Transverse colon (tissue), 4 donors: ENCODE results near the gene JMJD4. TPM values are rescaled to one million over a fixed set of nuclear protein-coding genes. Genes with fewer than 3 reads are reported as not detected.

Experiments used
- DNase-seq: peaks from one replicate; pipeline ENCODE4 v3.0.0-alpha.2; 2019
- H3K27ac ChIP-seq, 4 donors: fragments of 200-600 bp; sonication (generic); 2 replicates each; pipeline ENCODE4 v1.5.1; 2016 to 2018; ENCODE audit warnings: inconsistent platforms in 4 of 4
- H3K27me3 ChIP-seq: fragments of 200-600 bp; sonication (generic); 2 replicates; pipeline ENCODE4 v1.5.1; 2017; ENCODE audit warnings: inconsistent platforms
- H3K36me3 ChIP-seq, 4 donors: fragments of 200-600 bp; sonication (generic); 2 replicates each; pipeline ENCODE4 v1.5.1; 2017 to 2019; ENCODE audit warnings: inconsistent platforms in 4 of 4
- H3K4me1 ChIP-seq, 4 donors: fragments of 200-600 bp; sonication (generic); 2 replicates each; pipeline ENCODE4 v1.5.1; 2017 to 2020; ENCODE audit warnings: inconsistent platforms in 4 of 4
- H3K4me3 ChIP-seq, 4 donors: fragments of 200-600 bp; sonication (generic); 1 replicate in 1 of 4; 2 replicates in 3 of 4; pipeline versions ENCODE4 v1.5.1 to v1.6.1; 2017 to 2019; ENCODE audit warnings: inconsistent platforms in 4 of 4
- H3K9me3 ChIP-seq, 2 donors: fragments of 200-600 bp; sonication (generic); 2 replicates each; pipeline ENCODE4 v1.5.1; 2017 to 2019; ENCODE audit warnings: inconsistent platforms in 2 of 2
- CTCF ChIP-seq, 5 experiments: fragments of 200-600 bp in 3 of 5; fragments of 450-650 bp in 2 of 5; sonication (generic) in 3 of 5; IDR thresholded peaks; 1 replicate in 2 of 5; 2 replicates in 3 of 5; pipeline ENCODE4 v1.5.1; 2016 to 2017; ENCODE audit warnings: antibody characterized with exemption in 5 of 5, inconsistent platforms in 3 of 5, mild to moderate bottlenecking in 2 of 5, moderate library complexity in 1 of 5
- EP300 ChIP-seq: sonication (generic); formaldehyde crosslinking; IDR thresholded peaks from one replicate; pipeline ENCODE4 v1.6.1; 2017; ENCODE audit warnings: antibody characterized with exemption, low read depth
- POLR2A ChIP-seq: fragments of 450-650 bp; IDR thresholded peaks from one replicate; pipeline ENCODE4 v1.6.1; 2016; ENCODE audit warnings: antibody characterized with exemption, mild to moderate bottlenecking, moderate library complexity
- POLR2AphosphoS5 ChIP-seq, 3 donors: sonication (generic); formaldehyde crosslinking; IDR thresholded peaks; one replicate each; pipeline ENCODE4 v1.6.1; 2016; ENCODE audit warnings: antibody characterized with exemption in 3 of 3
- WGBS, 2 donors: methylation state at CpG; one replicate each; pipeline ENCODE4 v1.1.5; 2018; ENCODE audit warnings: low coverage in 1 of 2; 5-methylcytosine and 5-hydroxymethylcytosine counted together
- in situ Hi-C, 4 donors: fragments of 200-750 bp; cut with MboI; loops; one replicate each; pipeline versions ENCODE4 v1.15.0 to v1.15.1; 2017; ENCODE audit warnings: low sequenced_read_pairs in 3 of 4, low pct_ligation_motif_present in 1 of 4, low pct_unique_long_range_greater_than_20kb in 1 of 4
- intact Hi-C: fragments of 100-400 bp; cut with DNase I; formaldehyde crosslinking; loops from one replicate; pipeline ENCODE4 v1.15.1; 2023; ENCODE audit warnings: low total_unique reads
- total RNA-seq, 4 donors: library from RNA; depleted of rRNA; stranded (reverse); fragments of >200 nt; gene quantifications; one replicate each; pipeline ENCODE4 v1.1.0, GENCODE V29; 2016

Gene JMJD4
- total RNA-seq, 4 donors from 2014 or later = 6.8 to 52.7 (median 19.8) TPM

- intact Hi-C loops = no loop called here
- peaks cover 0 to 4% (median 0%) of the 10 kb centered on the region in 4 donors for H3K4me1 ChIP-seq
- H3K27ac ChIP-seq = peak overlapping the region in 3 of 4 donors; percentile 50 to 74 (median 67)
- no peaks in the 10 kb centered on the region for H3K9me3 ChIP-seq
- H3K36me3 ChIP-seq = no peaks in the 10 kb centered on the region
- no peak overlapping the region for H3K4me3 ChIP-seq
- no peaks in the 10 kb centered on the region for H3K27me3 ChIP-seq
- in situ Hi-C loops = loop anchor here in 1 of 4 donors (25.0 kb wide), 1 partner anchor 162 kb away; the partner anchor contains the start of gene WNT9A
- 67 to 78% methylated on average over 9 to 30 of the region's 42 CpGs for WGBS, 2 donors
- TF ChIP-seq POLR2AphosphoS5 (IDR thresholded peaks at IDR 0.05) (peak in 2 of 3 donors; percentile 4 to 32), CTCF (IDR thresholded peaks at IDR 0.05) (no peak), EP300 (no peak)
- DNase-seq = no peak
Observed at GRCh38 chr1:227774821-227775661, 39.9 kb upstream of the JMJD4 start.

DNA sequence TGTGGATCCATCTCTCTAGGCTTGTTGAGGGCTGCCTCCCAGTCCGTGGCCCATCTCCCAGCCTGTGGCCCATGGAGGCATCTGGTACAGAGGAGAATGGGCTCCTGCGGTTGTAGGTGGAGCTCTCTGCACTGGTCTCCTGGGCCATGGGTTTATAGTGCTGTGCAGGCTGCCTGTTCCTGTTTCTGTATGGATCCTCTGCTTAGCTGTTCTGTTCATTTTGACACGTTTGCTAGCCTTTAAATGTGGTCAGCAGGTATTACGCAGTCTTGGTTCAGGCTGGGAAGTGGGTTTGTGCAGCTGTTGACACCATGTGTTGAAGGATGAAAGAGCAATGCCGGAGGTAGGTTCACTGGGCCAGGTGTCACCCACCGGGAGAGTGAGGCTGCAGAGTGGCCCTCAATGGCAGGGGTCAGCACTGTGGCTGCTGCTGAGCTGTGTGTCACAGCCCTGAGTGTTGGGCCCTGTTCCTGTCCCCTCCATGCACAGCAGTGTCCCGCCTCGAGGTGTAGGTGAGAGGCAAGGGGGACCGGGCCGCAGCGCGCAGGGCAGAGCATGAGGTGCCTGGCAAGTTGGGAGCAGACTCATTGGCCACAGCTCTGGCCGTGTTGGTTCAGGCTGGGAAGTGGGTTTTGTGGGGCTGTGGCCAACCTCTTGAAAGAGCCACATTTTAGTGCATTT, 39.1 kb upstream of the JMJD4 start:
- Histone ChIP-seq H3K27ac (peak overlapping the region in 1 of 4 donors; percentile 67), H3K27me3 (no peaks in the 10 kb centered on the region), H3K9me3 (no peaks in the 10 kb centered on the region), H3K36me3 (no peaks in the 10 kb centered on the region), H3K4me3 (no peak overlapping the region), H3K4me1 (peaks cover 0 to 4% (median 0%) of the 10 kb centered on the region in 4 donors)
- in situ Hi-C loops (loop anchor here in 1 of 4 donors (25.0 kb wide), 1 partner anchor 163 kb away; the partner anchor contains the start of gene WNT9A), intact Hi-C loops (no loop called here)
- 85% methylated on average over 13 of the region's 13 CpGs; no CpG with 5 or more reads in 1 of the 2 donors for WGBS, 2 donors
- TF ChIP-seq POLR2A = no peak
- TF ChIP-seq EP300 = no peak
- no peak for TF ChIP-seq POLR2AphosphoS5 (IDR thresholded peaks at IDR 0.05)
- TF ChIP-seq CTCF (IDR thresholded peaks at IDR 0.05) = no peak
- no peak for DNase-seq

GRCh38 chr1:227773558-227773957, 38.5 kb upstream of the JMJD4 start:
- Histone ChIP-seq H3K36me3 (no peaks in the 10 kb centered on the region), H3K9me3 (no peaks in the 10 kb centered on the region), H3K27me3 (no peaks in the 10 kb centered on the region), H3K4me3 (no peak overlapping the region), H3K27ac (no peak overlapping the region), H3K4me1 (peaks cover 0 to 4% (median 0%) of the 10 kb centered on the region in 4 donors)
- TF ChIP-seq POLR2AphosphoS5 (IDR thresholded peaks at IDR 0.05) (no peak), POLR2A (no peak), CTCF (IDR thresholded peaks at IDR 0.05) (no peak), EP300 (no peak)
- 93% methylated on average over 15 of the region's 15 CpGs; no CpG with 5 or more reads in 1 of the 2 donors for WGBS, 2 donors
- intact Hi-C loops (no loop called here), in situ Hi-C loops (loop anchor here in 1 of 4 donors (25.0 kb wide), 1 partner anchor 164 kb away; the partner anchor contains the start of gene WNT9A)
- no peak for DNase-seq

DNA sequence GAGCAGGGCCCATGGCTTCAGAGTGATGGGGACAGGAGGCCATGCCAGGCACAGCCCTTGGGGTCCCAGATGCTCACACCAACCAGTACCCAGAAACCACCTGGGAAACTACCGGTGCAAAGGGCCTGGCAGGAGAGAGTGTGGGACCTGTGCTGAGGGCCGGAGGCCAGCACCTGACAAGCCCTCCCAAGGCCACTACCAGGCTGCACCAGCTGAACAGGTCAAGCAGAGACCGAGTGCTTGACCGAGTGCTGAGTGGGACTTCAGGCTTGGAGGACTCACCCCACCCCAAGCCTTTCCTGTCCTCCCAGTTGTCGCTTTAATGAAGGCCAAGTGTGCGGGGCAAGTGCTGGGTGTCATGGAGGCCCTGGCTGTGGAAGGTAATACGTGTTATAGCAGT, 36.7 kb upstream of the JMJD4 start:
- Histone ChIP-seq H3K27ac (no peak overlapping the region), H3K27me3 (no peaks in the 10 kb centered on the region), H3K9me3 (no peaks in the 10 kb centered on the region), H3K4me1 (peaks cover 0 to 4% (median 0%) of the 10 kb centered on the region in 4 donors), H3K4me3 (no peak overlapping the region), H3K36me3 (peaks cover 0 to 5% (median 0%) of the 10 kb centered on the region in 4 donors)
- in situ Hi-C loops (loop anchor here in 1 of 4 donors (25.0 kb wide), 1 partner anchor 166 kb away; the partner anchor contains the start of gene WNT9A), intact Hi-C loops (no loop called here)
- 90% methylated on average over 7 of the region's 7 CpGs; no CpG with 5 or more reads in 1 of the 2 donors for WGBS, 2 donors
- no peak for DNase-seq
- TF ChIP-seq POLR2AphosphoS5 (IDR thresholded peaks at IDR 0.05) = no peak
